Renal cortical epithelial cell (primary cell): Measurements from ENCODE around the gene RAB43. TPM values are rescaled to one million over a fixed set of nuclear protein-coding genes. Genes with fewer than 3 reads are reported as not detected.
A peak's percentile ranks its signal among the peaks of the same experiment; 100 is the strongest.

Source experiments
- DNase-seq: peaks from one replicate; pipeline ENCODE4 v3.0.0-alpha.2; 2011; ENCODE audit warnings: low read depth
- total RNA-seq: library from RNA; depleted of rRNA; stranded (reverse); fragments of >200 nt; gene quantifications from 2 replicates; pipeline ENCODE4 v1.2.3, GENCODE V29; 2014

RAB43 gene
- total RNA-seq, 1 donor from 2014 or later, result 38.3 TPM

GRCh38 chr3:129061888-129062834 is 59.4 kb downstream of the RAB43 start:
- no peak for DNase-seq

- no peak for DNase-seq
Observed at GRCh38 chr3:129061023-129061887, 60.3 kb downstream of the RAB43 start.

GRCh38 chr3:129060276-129061022 is 61.2 kb downstream of the RAB43 start, which contains the start of gene GP9:
GP9 (plus strand) TSS chr3:129060779; CDS start chr3:129061740, 961 bp downstream.
- no peak for DNase-seq

- no peak for DNase-seq
Observed at GRCh38 chr3:129059311-129059958, 62.2 kb downstream of the RAB43 start.

GRCh38 chr3:129058441-129059200 is 63.0 kb downstream of the RAB43 start:
- DNase-seq, result peak; percentile 77

- no peak for DNase-seq
Observed at GRCh38 chr3:129057249-129057648, 64.4 kb downstream of the RAB43 start.

GRCh38 chr3:129056451-129057173 is 65.0 kb downstream of the RAB43 start:
- DNase-seq, result no peak

GRCh38 chr3:129054605-129055104 is 66.9 kb downstream of the RAB43 start:
- DNase-seq, result no peak

GRCh38 chr3:129052675-129053074 is 68.9 kb downstream of the RAB43 start:
- peak; percentile 18 for DNase-seq

GRCh38 chr3:129051871-129052340 is 69.7 kb downstream of the RAB43 start:
- DNase-seq, result peak; percentile 94

GRCh38 chr3:129050556-129051295 is 70.9 kb downstream of the RAB43 start:
- no peak for DNase-seq

GRCh38 chr3:129047553-129047839 is 74.1 kb downstream of the RAB43 start:
- no peak for DNase-seq

GRCh38 chr3:129046732-129047552 is 74.7 kb downstream of the RAB43 start:
- DNase-seq, result no peak

GRCh38 chr3:129046037-129046731 is 75.4 kb downstream of the RAB43 start:
- DNase-seq, result no peak

GRCh38 chr3:129045675-129046036 is 75.9 kb downstream of the RAB43 start:
- no peak for DNase-seq

- DNase-seq, result no peak
Observed at GRCh38 chr3:129040579-129041300, 80.9 kb downstream of the RAB43 start.

GRCh38 chr3:129040039-129040336 is 81.6 kb downstream of the RAB43 start:
- DNase-seq, result no peak
